Endothelial cell of umbilical vein (primary cell): Measurements from ENCODE around the gene SHOC2. TPM values are rescaled to one million over a fixed set of nuclear protein-coding genes. Genes with fewer than 3 reads are reported as not detected.

ENCODE experiments used
- BruUV-seq: library from RNA; stranded (reverse); fragments of 400-500 nt; replicated peaks from 2 replicates; lab custom pipeline; 2021; lab: Mats Ljungman, UMichigan
- CTCF ChIA-PET: fragments of 300-600, 350-600 bp; sonication (Branson Sonifier 250); formaldehyde crosslinking; loops from one replicate; lab custom pipeline; 2021; ENCODE audit warnings: antibody characterized with exemption, inconsistent platforms; lab: Charles Lee
- POLR2A ChIA-PET: fragments of 300-600, 350-600 bp; sonication (Branson Sonifier 250); formaldehyde crosslinking; loops from one replicate; lab custom pipeline; 2021; ENCODE audit warnings: antibody characterized with exemption, inconsistent platforms; lab: Charles Lee
- DNase-seq: peaks from one replicate; pipeline ENCODE4 v3.0.0-alpha.2; 2011; ENCODE audit warnings: low read depth, low spot score
- FAIRE-seq: peaks from 2 replicates; lab custom pipeline; 2011; peaks lifted over from hg19 to GRCh38; lab: Jason Lieb, UNC
- H2AFZ ChIP-seq: 2 replicates; pipeline ENCODE4 v1.6.0; 2012; ENCODE audit warnings: low read depth, low read length, control low read depth, inconsistent platforms
- H3K27ac ChIP-seq: 2 replicates; pipeline ENCODE4 v1.5.1; 2011; ENCODE audit warnings: low read depth, mild to moderate bottlenecking, control low read depth, low read length, moderate library complexity; ENCODE audit not compliant: insufficient read depth
- H3K27me3 ChIP-seq, 2 experiments: 2 replicates each; pipeline versions ENCODE4 v1.6.0 to v1.6.1; 2011; ENCODE audit warnings: low read length in 2 of 2, mixed read lengths in 1 of 2; ENCODE audit not compliant: control insufficient read depth in 2 of 2, insufficient read depth in 2 of 2
- H3K36me3 ChIP-seq, 2 experiments: 2 replicates in 1 of 2; 3 replicates in 1 of 2; pipeline ENCODE4 v1.5.1; 2011; ENCODE audit warnings: low read length in 2 of 2, mild to moderate bottlenecking in 1 of 2, moderate library complexity in 1 of 2; ENCODE audit not compliant: control insufficient read depth in 2 of 2, insufficient read depth in 2 of 2; ENCODE audit errors: extremely low read depth in 1 of 2
- H3K4me1 ChIP-seq: 3 replicates; pipeline ENCODE4 v1.5.1; 2011; ENCODE audit warnings: mild to moderate bottlenecking, low read length; ENCODE audit not compliant: control insufficient read depth, insufficient read depth; ENCODE audit errors: extremely low read depth
- H3K4me2 ChIP-seq: 2 replicates; pipeline ENCODE4 v1.6.1; 2011; ENCODE audit warnings: low read length, control low read depth, mixed read lengths; ENCODE audit not compliant: insufficient read depth
- H3K4me3 ChIP-seq, 3 experiments: fragments of 200-600 bp in 1 of 3; sonication (generic), shearing (Covaris generic) in 1 of 3; replicated peaks in 1 of 3; 2 replicates each; pipeline ENCODE4 v1.5.1; 2011 to 2016; ENCODE audit warnings: control low read depth in 3 of 3, low read length in 3 of 3, mild to moderate bottlenecking in 2 of 3, inconsistent platforms in 1 of 3, low read depth in 1 of 3, moderate library complexity in 1 of 3; ENCODE audit not compliant: insufficient read depth in 1 of 3
- H3K79me2 ChIP-seq: 2 replicates; pipeline ENCODE4 v1.6.0; 2012; ENCODE audit warnings: low read length, inconsistent platforms; ENCODE audit not compliant: control insufficient read depth, insufficient read depth
- H3K9ac ChIP-seq: replicated peaks from 2 replicates; pipeline ENCODE3; 2011; ENCODE audit warnings: low read length, control low read depth; ENCODE audit not compliant: insufficient read depth; ENCODE audit errors: extremely low read depth
- H3K9me1 ChIP-seq: replicated peaks from 3 replicates; pipeline ENCODE4 v1.6.0; 2011; ENCODE audit warnings: mild to moderate bottlenecking, low read length; ENCODE audit not compliant: control insufficient read depth, insufficient read depth; ENCODE audit errors: extremely low read depth
- H3K9me3 ChIP-seq: replicated peaks from 2 replicates; pipeline ENCODE4 v1.5.1; 2012; ENCODE audit warnings: low read length, inconsistent platforms; ENCODE audit not compliant: control insufficient read depth, insufficient read depth
- H4K20me1 ChIP-seq: replicated peaks from 2 replicates; pipeline ENCODE3; 2011; ENCODE audit warnings: mild to moderate bottlenecking, low read length; ENCODE audit not compliant: control insufficient read depth, insufficient read depth; ENCODE audit errors: extremely low read depth
- CTCF ChIP-seq, 2 donors: IDR thresholded peaks; 1 replicate in 1 of 2; 2 replicates in 1 of 2; pipeline ENCODE4 v1.5.1; 2011; ENCODE audit warnings: low read length in 2 of 2, mild to moderate bottlenecking in 2 of 2, moderate library complexity in 2 of 2, control low read depth in 1 of 2, inconsistent platforms in 1 of 2, low read depth in 1 of 2; ENCODE audit not compliant: insufficient read depth in 1 of 2; ENCODE audit errors: extremely low read depth in 1 of 2
- EZH2 ChIP-seq: IDR thresholded peaks from 2 replicates; pipeline ENCODE4 v1.6.1; 2012; ENCODE audit warnings: borderline replicate concordance, low read depth, mild to moderate bottlenecking, moderate library complexity, low read length, inconsistent platforms; ENCODE audit not compliant: severe bottlenecking
- FOS ChIP-seq: IDR thresholded peaks from 2 replicates; pipeline ENCODE4 v1.6.1; 2011; ENCODE audit warnings: mild to moderate bottlenecking, low read length, moderate library complexity, borderline replicate concordance; ENCODE audit not compliant: insufficient read depth
- GATA2 ChIP-seq: IDR thresholded peaks from 2 replicates; pipeline ENCODE4 v1.7.0; 2011; ENCODE audit warnings: low read depth, mild to moderate bottlenecking, moderate library complexity, mixed read lengths, low read length; ENCODE audit not compliant: insufficient read length, insufficient read depth
- JUN ChIP-seq: IDR thresholded peaks from 2 replicates; pipeline ENCODE4 v1.6.1; 2011; ENCODE audit warnings: borderline replicate concordance, low read depth; ENCODE audit not compliant: insufficient read length, insufficient read depth
- MAX ChIP-seq: IDR thresholded peaks from 2 replicates; pipeline ENCODE4 v1.6.1; 2011; ENCODE audit not compliant: insufficient read depth, insufficient read length
- MYC ChIP-seq: IDR thresholded peaks from one replicate; pipeline ENCODE4 v1.6.1; 2011; ENCODE audit warnings: mild to moderate bottlenecking, low read depth, low read length
- POLR2A ChIP-seq: IDR thresholded peaks from 2 replicates; pipeline ENCODE4 v1.6.1; 2012; ENCODE audit warnings: low read depth, mild to moderate bottlenecking, control low read depth, low read length
- POLR2AphosphoS5 ChIP-seq: IDR thresholded peaks from 2 replicates; pipeline ENCODE4 v1.6.1; 2012; ENCODE audit warnings: low read depth, mild to moderate bottlenecking, control low read depth, low read length, moderate library complexity; ENCODE audit not compliant: insufficient read depth
- dilution Hi-C: fragments of 300-500 bp; cut with MboI; formaldehyde crosslinking; loops from one replicate; pipeline ENCODE4 v1.15.0; 2019; ENCODE audit warnings: low sequenced_read_pairs; ENCODE audit not compliant: extremely low pct_ligation_motif_present
- intact Hi-C: fragments of 100-400 bp; cut with micrococcal nuclease; formaldehyde crosslinking; loops from one replicate; pipeline ENCODE4 v1.10.0; 2022
- polyA plus RNA-seq, 4 experiments: library from polyadenylated mRNA; depleted of rRNA in 3 of 4; stranded (reverse) in 3 of 4; unstranded in 1 of 4; fragments of >200 nt; gene quantifications; 2 replicates each; pipeline versions ENCODE4 v1.2.1 to v1.2.3, GENCODE V29; 2011 to 2012; ENCODE audit warnings: missing spikeins in 1 of 4
- total RNA-seq: library from RNA; stranded (reverse); gene quantifications from 2 replicates; pipeline ENCODE4 v1.2.3, GENCODE V29; 2021

Gene SHOC2
- total and polyA plus RNA-seq, 2 donors (not counting 3 experiments of a cell fraction or from before 2014, with no cell fraction given), result 13.0 to 37.1 TPM

GRCh38 chr10:110951381-110951780, 32.0 kb downstream of the SHOC2 start:
- dilution Hi-C loops (no loop called here), intact Hi-C loops (no loop called here)
- BruUV-seq, result no TSS peak
- Histone ChIP-seq H3K79me2 (peaks cover 53% of the 10 kb centered on the region), H3K9ac (no peak overlapping the region), H2AFZ (no peak overlapping the region), H3K9me1 (peaks cover 3% of the 10 kb centered on the region), H3K4me2 (no peak overlapping the region), H3K4me3 (no peak overlapping the region), H3K27me3 (no peaks in the 10 kb centered on the region), H3K36me3 (no peaks in the 10 kb centered on the region), H3K27ac (no peak overlapping the region), H3K4me1 (no peaks in the 10 kb centered on the region), H3K9me3 (no peaks in the 10 kb centered on the region), H4K20me1 (peaks cover 3% of the 10 kb centered on the region)
- ChIA-PET POLR2A (no interaction called here), CTCF (no interaction called here)
- TF ChIP-seq POLR2AphosphoS5 (no peak), GATA2 (no peak), CTCF (IDR thresholded peaks at IDR 0.05; ENCODE audit: extremely low read depth in 1 of 2, insufficient read depth in 1 of 2, low read depth in 1 of 2, low read length in 2 of 2) (no peak), POLR2A (no peak), MAX (no peak), EZH2 (no peak), MYC (no peak), FOS (no peak), JUN (no peak)
- DNase-seq (no peak), FAIRE-seq (no peak)
